HK-2 (cell line): ENCODE data around the gene LPP.

ENCODE experiments used
- DNase-seq: peaks from one replicate; pipeline ENCODE4 v3.0.0-alpha.2; 2018; ENCODE audit not compliant: unreplicated experiment

The LPP gene

GRCh38 chr3:188220988-188221818 lies 67.2 kb downstream of the LPP start:
- DNase-seq = peak; percentile 42

- no peak for DNase-seq
Observed at GRCh38 chr3:188223936-188224335, 70.0 kb downstream of the LPP start.

GRCh38 chr3:188227442-188227841 lies 73.5 kb downstream of the LPP start:
- no peak for DNase-seq

GRCh38 chr3:188229177-188229576 lies 75.2 kb downstream of the LPP start:
- DNase-seq = no peak

GRCh38 chr3:188229726-188230125 lies 75.8 kb downstream of the LPP start:
- no peak for DNase-seq

- no peak for DNase-seq
Observed at GRCh38 chr3:188230962-188231361, 77.0 kb downstream of the LPP start.

- DNase-seq = no peak
Observed at GRCh38 chr3:188231456-188231855, 77.5 kb downstream of the LPP start.

GRCh38 chr3:188232656-188233055 lies 78.7 kb downstream of the LPP start:
- no peak for DNase-seq

- no peak for DNase-seq
Observed at GRCh38 chr3:188233320-188233719, 79.4 kb downstream of the LPP start.

- no peak for DNase-seq
Observed at GRCh38 chr3:188234132-188234531, 80.2 kb downstream of the LPP start.

- DNase-seq = no peak
Observed at GRCh38 chr3:188236271-188236670, 82.3 kb downstream of the LPP start.

GRCh38 chr3:188239035-188239434 lies 85.1 kb downstream of the LPP start:
- no peak for DNase-seq

GRCh38 chr3:188239577-188239976 lies 85.6 kb downstream of the LPP start:
- DNase-seq = no peak

GRCh38 chr3:188240189-188240981 lies 86.4 kb downstream of the LPP start:
- no peak for DNase-seq

GRCh38 chr3:188241072-188241471 lies 87.1 kb downstream of the LPP start:
- no peak for DNase-seq

GRCh38 chr3:188241883-188242282 lies 87.9 kb downstream of the LPP start:
- DNase-seq = no peak

- DNase-seq = no peak
Observed at GRCh38 chr3:188242436-188243123, 88.6 kb downstream of the LPP start.

- no peak for DNase-seq
Observed at GRCh38 chr3:188243124-188243795, 89.3 kb downstream of the LPP start.

GRCh38 chr3:188244395-188244861 lies 90.5 kb downstream of the LPP start:
- no peak for DNase-seq

- DNase-seq = no peak
Observed at GRCh38 chr3:188246905-188247304, 92.9 kb downstream of the LPP start.

GRCh38 chr3:188248036-188248561 lies 94.1 kb downstream of the LPP start:
- DNase-seq = no peak
